HG03378 (cell line): ENCODE measurements around the gene TMSB10.
"Not testable (repeated sequence)": the region's sequence is repeated elsewhere in the genome, so short reads cannot be mapped to it uniquely, and the experiment has no call there.

Experiments used
- ATAC-seq: cut with Tn5 transposase; IDR thresholded peaks from one replicate; pipeline ENCODE4 v1.9.1; 2021; ENCODE audit warnings: mild to moderate bottlenecking, moderate library complexity; ENCODE audit not compliant: unreplicated experiment

Gene TMSB10

DNA sequence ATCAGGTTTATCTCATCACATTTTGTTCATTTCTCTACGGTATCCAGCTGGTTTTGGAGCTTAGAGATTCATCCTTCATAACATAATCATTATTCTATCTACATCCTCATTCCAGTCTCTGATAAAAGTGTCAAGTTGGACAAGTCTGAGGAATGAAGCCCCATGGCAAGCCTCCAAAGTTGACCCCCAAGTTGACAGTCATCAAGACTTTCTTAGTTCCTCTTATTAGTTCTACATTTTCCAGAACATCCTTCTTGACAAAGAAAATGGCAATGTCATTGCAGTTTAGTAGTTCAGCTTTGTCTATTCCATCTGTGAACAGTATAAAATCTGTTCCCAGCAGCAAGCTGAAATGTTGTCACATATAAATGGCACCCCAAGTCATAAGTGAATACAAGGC, 4.5 kb upstream of the TMSB10 start:
- ATAC-seq = no peak

DNA sequence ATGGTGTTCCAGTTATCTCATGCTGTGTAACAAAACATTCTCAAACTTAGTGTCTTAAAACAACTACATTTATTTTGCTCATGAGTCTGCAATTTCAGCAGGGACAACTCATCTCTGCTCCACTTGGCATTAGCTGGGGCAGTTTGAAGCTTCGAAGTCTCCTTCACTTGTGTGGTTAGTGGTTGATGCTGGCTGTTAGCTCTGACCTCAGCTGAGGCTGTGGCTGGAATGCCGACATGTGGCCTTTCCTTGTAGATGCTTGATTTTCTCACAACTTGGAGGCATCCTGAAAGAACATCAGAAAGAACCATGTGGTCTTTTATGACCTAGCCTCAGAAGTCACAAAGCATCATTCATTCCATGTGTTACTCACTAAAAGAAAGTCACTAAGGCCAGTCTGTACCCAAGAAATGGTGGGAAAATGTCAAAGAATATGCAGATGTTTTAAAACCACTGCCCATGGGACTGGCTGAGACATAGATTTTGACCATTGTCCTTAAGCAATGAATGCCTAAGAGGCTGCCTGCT, 3.8 kb upstream of the TMSB10 start:
- ATAC-seq = no peak

DNA sequence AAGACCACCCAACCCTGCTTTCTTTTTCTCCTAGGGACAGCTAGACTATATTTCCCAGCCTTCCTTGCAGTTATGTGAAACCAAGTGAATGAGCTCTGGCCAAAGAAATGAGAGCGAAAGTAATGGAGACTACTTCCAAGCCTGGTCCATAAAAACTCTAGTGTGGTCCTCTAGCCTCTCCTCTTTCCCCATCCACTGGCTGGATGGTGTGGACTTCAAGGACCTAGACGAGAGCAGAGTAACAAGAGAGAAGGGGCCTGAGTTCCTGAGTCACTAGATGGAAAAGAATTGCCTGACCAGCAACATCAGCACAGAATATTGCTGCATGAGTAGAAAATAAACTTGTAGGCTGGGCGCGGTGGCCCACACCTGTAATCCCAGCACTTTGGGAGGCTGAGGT, 2.9 kb upstream of the TMSB10 start:
- no peak for ATAC-seq

DNA sequence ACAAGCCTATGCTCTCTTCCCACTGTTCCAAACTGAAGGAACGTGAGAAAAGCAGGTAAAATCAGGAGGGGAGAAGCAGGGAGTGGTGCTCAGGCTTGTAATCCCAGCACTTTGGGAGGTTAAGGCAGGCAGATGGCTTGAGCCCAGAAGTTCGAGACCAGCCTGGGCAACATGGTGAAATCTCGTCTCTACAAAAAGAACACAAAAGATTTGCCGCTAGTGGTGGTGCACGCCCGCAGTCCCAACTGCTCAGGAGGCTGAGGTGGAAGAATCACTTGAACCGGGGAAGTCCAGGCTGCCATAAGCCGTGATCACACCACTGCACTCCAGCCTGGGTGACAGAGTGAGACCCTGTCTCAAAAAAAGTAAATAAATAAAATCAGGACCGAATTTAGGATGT, 1.3 kb upstream of the TMSB10 start:
- ATAC-seq = no peak

DNA sequence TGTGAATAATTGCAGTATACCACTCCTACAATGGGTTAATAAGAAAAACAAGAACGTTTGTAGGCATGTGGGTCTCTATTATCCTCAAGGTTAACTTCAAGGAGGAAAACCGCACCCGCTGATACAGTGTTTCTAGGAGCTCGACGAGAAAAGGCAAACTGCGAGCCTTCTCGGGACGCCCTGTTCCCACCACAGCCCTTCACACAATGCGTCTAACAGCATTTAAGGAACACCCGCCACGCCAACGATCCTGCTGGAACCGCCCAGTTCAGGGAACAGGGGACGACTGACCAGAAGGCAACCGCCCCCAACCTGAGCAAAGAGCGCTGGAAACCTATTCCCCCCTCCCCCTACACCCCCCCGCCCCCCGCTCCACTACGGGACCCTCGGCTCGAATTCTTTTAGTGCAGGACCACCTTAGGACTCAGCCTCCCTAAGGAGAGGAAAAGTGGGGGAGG, 710 bp upstream of the TMSB10 start:
- ATAC-seq = no peak

DNA sequence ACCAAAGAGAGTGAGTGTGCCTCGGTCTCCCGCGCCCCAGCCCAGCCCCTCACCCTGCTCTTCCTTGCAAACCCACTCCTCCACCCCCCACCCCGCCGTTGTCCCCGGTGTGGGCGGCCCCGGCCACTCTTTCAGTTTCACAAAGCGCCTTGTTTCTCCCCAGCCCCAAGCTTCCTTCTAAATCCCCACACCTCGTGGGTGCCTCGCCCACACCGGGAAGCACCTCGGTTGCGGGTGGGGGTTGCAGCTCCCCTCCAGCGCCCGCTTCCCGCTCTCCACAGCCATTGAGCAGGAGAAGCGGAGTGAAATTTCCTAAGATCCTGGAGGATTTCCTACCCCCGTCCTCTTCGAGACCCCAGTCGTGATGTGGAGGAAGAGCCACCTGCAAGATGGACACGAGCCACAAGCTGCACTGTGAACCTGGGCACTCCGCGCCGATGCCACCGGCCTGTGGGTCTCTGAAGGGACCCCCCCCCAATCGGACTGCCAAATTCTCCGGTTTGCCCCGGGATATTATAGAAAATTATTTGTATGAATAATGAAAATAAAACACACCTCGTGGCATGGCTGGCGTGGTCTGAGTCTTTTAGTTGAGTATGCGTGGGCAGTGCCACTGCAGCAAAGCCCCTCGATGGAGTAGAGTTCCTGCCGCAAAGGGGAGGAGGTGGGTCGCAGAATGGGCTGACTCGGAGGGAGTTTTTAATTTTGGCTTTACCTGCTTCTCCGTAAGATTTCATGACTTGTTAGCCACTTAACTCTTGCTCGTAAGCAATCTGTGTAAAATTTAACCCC, 848 bp downstream of the TMSB10 start:
- peak; percentile 24 for ATAC-seq

DNA sequence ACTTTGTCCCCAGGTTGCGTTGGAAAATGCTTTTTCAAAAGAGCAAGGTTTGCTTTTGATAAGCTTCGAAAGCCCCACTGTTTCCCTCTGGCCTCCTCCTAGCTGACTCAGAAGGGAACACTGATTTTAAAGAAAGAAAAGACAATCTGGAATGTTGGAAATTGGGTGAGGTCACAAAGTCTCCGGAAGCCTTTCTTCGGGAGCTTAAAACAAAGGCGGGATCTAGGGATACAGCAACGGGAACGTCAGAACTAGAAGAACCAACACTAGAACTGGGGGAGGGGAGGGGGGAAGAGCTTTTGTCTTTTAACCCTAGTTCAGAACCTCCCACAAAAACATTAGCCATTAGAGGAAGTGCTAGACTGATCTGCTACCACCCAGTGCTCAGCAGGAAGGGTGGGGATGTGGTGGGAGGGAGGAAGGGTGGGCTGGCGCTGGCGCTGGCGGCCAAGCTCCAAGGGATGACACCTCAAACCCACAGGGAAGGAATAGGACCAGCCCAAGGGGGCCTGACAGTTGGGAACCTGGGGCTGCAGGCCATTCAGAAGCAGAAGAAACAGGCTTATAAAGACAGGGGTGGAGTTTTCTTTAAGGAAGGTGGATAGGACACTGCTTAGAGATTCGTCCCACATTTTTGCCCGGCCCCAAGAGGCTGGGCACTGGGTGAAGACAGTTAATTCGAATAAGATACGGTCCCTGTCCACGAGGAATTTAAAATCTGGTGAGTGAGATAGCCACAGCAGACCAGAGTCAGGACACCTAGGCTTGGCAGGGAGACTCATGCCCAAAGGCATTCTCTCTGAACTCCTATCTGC, 1.7 kb downstream of the TMSB10 start:
- ATAC-seq = peak; percentile 44

DNA sequence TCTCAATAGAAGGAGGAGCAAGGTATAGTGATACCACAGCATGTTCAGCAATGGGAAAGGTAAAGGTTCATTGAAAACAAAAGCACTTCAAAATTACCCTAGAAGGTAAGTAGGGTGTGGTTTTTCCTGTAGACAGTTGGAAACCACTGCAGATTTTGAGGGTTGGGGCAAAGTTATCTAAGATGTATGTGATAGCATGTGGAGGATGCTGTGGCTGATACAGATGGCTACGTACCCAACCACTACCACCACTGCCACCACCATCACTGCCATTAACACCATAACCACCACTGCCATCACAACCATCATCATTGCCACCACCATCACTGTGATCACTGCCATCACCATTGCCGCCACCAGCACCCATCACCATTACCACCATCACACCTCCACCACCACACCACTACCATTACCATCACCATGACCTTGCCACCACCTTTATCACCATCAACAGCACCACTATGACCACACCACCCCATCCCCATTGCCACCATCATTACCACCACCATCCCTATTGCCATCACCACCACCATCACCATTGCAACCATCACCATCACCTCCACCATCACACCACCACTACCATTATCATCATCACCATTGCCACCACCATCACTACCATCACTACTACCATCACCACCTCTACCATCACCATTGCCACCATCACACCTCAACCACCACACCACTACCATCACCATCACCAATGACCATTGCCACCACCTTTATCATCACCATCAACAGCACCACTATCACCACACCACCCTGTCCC, 3.7 kb downstream of the TMSB10 start:
- no peak for ATAC-seq

DNA sequence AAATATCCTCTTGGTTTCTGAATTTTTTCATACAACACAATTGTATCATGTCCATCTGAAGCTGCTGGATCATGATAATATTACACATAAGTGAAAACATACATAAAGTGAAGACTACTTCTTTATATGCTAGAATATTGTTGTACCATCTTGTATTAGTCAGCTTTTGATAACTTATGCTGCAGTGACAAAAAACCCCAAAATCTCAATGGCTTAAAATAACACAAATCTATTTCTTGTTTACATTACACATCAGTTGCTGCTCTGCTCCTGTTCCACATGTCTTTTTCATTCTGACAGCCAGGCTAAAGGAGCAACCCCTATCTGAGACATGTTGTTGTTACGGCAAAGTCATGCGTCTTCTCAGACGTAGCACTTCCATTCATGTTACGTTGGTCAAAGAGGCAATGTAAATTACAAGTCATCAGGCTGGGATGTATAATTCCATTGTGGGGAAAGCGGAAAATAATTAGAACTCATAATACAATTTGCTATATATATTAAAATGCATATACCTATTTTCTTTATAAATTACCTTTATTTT, 5.8 kb downstream of the TMSB10 start:
- ATAC-seq = no peak

DNA sequence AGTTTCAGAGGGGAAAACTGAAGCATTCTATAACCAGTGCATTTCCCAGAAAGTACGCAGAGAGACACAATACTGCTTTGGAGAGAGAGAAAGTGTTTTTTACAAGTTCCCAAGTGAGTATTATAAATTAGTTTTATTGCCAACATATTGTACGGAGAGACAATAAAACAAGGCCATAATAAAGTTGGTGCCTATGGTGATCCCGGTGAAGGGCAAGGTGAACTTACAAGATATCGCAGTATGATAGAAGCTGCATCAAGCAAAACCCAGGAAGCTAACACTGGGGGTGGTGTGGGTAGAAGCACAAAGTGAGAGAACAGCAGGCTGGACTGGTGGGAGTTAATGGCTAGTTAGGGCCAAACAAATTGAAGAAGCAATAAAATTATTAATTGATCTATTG, 7.5 kb downstream of the TMSB10 start:
- ATAC-seq = no peak

DNA sequence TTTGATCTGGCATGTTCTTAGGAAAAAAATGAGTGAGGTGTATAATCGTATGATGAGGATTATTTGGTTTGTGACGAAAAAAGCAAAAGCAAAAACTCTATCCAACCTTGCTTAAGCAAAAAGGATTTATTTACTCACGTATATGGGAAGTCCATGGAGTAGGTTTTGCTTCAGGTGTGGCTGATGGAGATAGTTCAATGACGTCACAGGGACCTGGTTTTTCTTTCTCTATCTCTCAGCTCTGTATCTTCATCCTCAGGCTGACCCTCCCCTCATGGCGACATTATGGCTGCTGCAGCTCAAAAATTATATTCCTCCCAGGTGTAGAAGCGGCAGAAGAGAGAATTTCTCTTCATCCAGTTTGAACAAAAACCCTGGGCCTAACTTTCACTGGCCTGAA, 8.9 kb downstream of the TMSB10 start:
- no peak for ATAC-seq

DNA sequence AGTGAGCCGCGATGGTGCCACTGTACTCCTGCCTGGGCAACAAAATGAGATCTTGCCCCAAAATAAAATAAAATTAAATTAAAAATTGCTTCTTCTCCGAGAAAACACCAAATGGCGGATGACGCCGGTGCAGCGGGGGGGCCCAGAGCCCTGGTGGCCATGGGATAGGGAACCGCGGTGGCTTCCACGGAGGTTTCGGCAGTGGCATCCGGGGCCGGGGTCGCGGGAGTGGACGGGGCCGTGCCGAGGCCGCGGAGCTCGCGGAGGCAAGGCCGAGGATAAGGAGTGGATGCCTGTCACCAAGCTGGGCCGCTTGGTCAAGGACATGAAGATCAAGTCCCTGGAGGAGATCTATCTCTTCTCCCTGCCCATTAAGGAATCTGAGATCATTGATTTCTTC, 10.2 kb downstream of the TMSB10 start:
- ATAC-seq = not testable (repeated sequence)

DNA sequence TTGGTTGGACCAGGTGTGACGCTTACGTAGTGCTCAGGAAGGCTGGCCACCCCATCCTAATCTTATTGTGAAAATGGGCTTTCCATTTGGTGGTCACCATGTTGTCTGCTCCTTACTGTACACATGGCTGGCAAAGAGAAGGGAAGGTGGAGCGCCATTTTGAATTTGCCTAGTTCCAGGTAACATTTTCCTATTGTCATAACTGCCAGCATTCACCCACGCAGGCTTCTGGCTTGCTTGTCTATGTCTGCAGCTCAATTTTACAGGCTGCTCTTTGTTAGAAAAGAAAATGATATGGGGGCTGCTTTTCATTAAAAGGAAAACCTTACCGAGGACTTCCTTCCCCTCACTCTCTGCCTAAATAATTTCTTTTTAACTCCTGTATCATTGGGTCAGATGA, 12.4 kb downstream of the TMSB10 start:
- ATAC-seq = not testable (repeated sequence)

DNA sequence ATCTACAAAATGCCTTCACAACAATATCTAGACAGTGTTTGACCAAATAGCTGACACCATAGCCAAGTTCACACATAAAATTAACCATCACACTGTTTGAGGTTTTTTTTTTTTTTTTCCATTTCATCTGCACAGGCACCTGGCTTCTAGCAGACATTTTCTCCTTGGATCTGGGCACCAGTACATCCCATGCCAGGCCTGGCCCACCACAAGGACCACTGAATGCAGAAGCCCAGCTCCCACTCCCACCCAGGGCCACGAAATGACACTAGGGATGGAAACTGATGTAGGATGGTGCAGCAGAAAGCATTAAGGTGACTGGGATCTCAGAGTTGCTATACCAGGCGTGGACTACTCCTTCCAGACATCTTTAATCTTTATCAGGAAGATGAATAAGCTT, 13.0 kb downstream of the TMSB10 start:
- ATAC-seq = no peak

DNA sequence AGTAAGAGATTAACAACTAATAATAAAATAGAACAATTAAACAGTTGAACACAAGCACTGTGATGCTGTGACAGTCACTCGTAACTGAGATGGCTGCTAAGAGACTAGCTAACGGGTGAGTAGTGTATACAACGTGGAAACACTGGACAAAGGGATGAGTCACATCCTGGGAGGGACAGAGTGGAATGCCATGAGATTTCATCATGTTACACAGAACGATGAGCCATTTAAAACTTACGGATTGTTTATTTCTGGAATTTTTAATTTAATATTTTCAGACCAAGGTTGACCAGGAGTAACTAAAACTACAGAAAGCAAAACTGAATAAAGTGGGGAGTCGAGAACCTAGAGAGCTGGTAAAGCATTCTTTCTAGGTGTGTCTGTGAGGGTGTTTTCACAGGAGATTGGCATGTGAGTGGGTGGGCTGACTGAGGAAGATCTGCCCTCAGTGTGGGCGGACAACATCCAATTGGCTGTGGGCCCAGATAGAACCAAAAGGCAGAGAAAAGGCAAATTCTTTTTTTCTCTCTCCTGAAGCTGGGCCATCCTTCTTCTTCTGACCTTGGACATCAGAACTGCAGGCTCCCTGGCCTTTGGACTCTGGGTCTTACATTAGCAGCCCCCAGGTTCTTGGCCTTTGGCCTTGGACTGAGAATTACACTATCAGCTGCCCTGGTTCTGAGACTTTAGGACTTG, 14.6 kb downstream of the TMSB10 start:
- peak; percentile 52 for ATAC-seq

DNA sequence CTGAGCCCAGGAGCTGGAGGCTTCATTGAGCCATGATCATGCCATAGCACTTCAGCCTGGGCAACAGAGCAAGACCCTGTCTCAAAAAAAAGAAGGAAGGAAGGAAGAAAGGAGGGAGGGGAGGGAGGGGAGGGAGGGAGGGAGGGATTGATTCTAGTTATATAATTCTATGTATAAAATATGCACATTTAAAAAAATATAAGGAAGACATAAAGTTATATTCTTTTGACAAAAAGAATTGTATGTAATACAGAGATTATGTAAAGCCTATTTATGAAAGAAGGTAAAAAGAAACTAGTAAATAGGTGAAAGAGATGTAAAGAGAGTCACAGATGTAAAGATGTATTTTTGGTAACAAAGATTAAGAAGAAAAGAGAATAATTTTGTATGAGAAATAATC, 17.6 kb downstream of the TMSB10 start:
- no peak for ATAC-seq

DNA sequence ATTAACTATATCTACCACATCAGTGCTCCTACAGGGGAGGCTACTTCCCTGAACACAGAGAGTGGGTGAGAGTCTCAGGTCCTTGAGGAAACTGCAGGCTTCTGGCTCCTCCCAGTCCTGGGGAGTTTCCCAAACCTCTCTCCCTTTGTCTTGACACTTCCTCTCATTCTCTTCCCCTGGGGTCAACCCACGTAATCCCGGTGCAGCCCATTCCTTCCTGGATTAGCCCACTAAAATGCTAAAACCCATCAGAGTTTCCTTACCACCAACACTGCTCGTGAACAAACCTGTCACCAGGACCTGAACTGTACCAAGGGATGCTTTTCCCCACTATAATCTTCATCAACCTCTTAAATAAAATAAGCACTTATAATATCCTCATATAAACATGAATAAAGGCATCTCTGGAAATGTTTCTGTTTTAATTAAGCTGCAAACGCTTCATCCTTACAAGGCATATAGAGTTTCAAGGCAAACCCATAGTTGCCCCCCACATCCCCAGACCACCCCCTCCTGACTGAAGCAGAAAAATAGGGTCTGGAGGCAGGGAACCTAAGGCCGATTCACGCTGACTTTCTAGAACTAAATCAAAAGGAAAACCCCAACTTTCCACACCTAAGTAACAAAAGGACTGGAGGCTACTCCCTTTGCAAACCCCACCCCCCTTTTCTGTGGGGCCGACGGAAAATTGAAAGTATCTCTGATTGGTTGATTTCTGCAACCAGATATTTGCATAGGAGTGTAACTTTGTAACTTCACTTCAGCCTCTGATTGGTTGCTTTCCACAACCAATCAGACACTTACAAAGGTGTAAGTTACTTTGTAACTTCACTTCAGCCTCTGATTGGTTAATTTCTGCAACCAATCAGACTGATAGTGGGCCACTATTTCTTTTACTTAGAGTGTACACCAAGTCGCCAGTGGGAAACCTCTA, 19.0 kb downstream of the TMSB10 start:
- ATAC-seq = peak; percentile 33

DNA sequence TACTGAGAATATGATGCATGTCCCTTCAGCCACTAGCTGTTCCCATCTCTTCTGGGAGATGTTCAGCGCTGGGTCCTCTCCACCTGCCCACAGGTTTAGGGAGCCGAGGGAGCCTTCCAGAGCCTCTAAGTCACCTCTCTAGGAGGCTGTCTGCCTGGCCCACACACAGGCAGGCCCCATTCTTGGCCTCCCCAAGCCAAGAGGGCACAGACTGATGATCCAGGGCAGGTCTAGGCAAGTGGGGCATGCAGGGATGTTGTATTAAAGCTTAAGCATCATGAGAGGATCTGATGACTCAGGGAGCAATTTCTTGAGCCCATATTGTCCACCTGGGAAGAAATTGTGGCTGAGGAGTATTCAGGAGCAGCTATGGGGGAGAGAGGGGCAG, 19.9 kb downstream of the TMSB10 start:
- no peak for ATAC-seq

DNA sequence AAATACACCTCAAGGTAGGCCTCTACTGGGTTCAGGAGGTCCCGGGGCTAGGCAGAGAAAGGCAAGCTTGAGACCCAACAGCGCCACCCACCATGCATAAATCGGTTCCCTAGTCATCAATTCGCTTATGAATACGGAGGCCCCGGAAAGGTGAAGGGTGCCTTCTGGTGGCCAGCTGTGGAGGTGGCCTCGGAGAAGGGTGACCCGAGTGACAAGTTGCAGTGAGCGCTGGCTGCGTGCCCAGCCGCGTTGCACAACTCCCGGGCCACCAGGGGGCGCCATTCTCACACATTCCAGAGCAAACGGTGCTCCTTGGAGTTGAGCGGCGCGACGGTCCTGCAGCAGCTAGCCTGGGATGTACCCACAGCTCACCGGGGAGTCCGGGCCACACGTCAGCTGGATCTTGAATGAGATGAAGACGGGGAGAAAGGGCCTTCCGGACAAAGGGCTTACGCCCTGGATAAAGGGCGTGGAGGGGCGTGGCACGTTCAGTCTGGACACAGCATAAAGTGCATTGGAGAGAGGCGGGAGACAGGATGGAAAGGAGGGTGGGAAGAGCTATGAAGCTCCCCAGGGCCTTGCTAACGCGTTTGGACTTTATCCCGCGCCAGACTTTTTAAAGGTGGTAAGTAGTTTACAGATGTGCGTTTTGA, 20.4 kb downstream of the TMSB10 start:
- ATAC-seq = peak; percentile 85
